ENCODE measurements around the gene HSF2BP. TPM values are rescaled to one million over a fixed set of nuclear protein-coding genes. Genes with fewer than 3 reads are reported as not detected.

Gene HSF2BP
- polyA plus RNA-seq, 1 of the 3 experiments (the other 2 are of a cell fraction), result 1.1 TPM

- H3K79me2 ChIP-seq (ENCODE audit: insufficient read depth), result no peaks in the 10 kb centered on the region
- H4K20me1 ChIP-seq (ENCODE audit: insufficient read depth), result no peaks in the 10 kb centered on the region
- ChIA-PET CTCF (interaction anchor here (1.4 kb wide), 1 partner anchor 15 kb away, joined by 3 read pairs; no protein-coding TSS in a partner anchor), POLR2A (no interaction called here)
- H2AFZ ChIP-seq (ENCODE audit: low read depth), result no peak overlapping the region
- no peak overlapping the region for H3K4me2 ChIP-seq
- no peaks in the 10 kb centered on the region for H3K27me3 ChIP-seq (ENCODE audit: insufficient read depth)
- H3K9me3 ChIP-seq, result no peaks in the 10 kb centered on the region
- H3K27ac ChIP-seq (ENCODE audit: low read depth in 2 of 2, low read length in 1 of 2), result no peak overlapping the region
- no peaks in the 10 kb centered on the region for H3K9me2 ChIP-seq
- no peak overlapping the region for H3K9ac ChIP-seq
- no peak for TF ChIP-seq POLR2AphosphoS5 (IDR thresholded peaks at IDR 0.05; ENCODE audit: low read depth, low read length)
- no peak for TF ChIP-seq CHD2 (IDR thresholded peaks at IDR 0.05; ENCODE audit: low read length, partially characterized antibody)
- no peak for TF ChIP-seq MAX (IDR thresholded peaks at IDR 0.05; ENCODE audit: low read depth)
- DNase-seq, result peak; percentile 48
- no peaks in the 10 kb centered on the region for H3K36me3 ChIP-seq (replicated peaks in 1 of 2; ENCODE audit: control insufficient read depth in 1 of 2, insufficient read depth in 2 of 2, low read length in 1 of 2)
- no peak overlapping the region for H3K4me3 ChIP-seq (ENCODE audit: low read depth in 2 of 2, low read length in 1 of 2)
- WGBS (ENCODE audit: low lambda C conversion rate), result 72% methylated on average over 28 of the region's 29 CpGs
- H3K4me1 ChIP-seq (ENCODE audit: control insufficient read depth in 1 of 2, insufficient read depth in 2 of 2, low read depth in 1 of 2, low read length in 1 of 2), result peaks cover 0 to 4% of the 10 kb centered on the region in 2 experiments; a peak in 1 of 4 replicates
- H3F3A ChIP-seq (replicated peaks; ENCODE audit: insufficient read depth), result no peaks in the 10 kb centered on the region
These were observed 44.0 kb upstream of the HSF2BP start for GRCh38 chr21:43703035-43703880.

GRCh38 chr21:43702785-43703034 lies 43.4 kb upstream of the HSF2BP start:
- DNase-seq, result no peak
- Histone ChIP-seq H3K27ac (ENCODE audit: low read depth in 2 of 2, low read length in 1 of 2) (no peak overlapping the region), H3K36me3 (replicated peaks in 1 of 2; ENCODE audit: control insufficient read depth in 1 of 2, insufficient read depth in 2 of 2, low read length in 1 of 2) (no peaks in the 10 kb centered on the region), H3K4me1 (ENCODE audit: control insufficient read depth in 1 of 2, insufficient read depth in 2 of 2, low read depth in 1 of 2, low read length in 1 of 2) (peaks cover 0 to 4% of the 10 kb centered on the region in 2 experiments; a peak in 1 of 4 replicates), H2AFZ (ENCODE audit: low read depth) (no peak overlapping the region), H3K4me3 (ENCODE audit: low read depth in 2 of 2, low read length in 1 of 2) (no peak overlapping the region), H3K79me2 (ENCODE audit: insufficient read depth) (no peaks in the 10 kb centered on the region), H4K20me1 (ENCODE audit: insufficient read depth) (no peaks in the 10 kb centered on the region), H3K9ac (no peak overlapping the region), H3K9me3 (no peaks in the 10 kb centered on the region), H3K9me2 (no peaks in the 10 kb centered on the region), H3F3A (replicated peaks; ENCODE audit: insufficient read depth) (no peaks in the 10 kb centered on the region), H3K27me3 (ENCODE audit: insufficient read depth) (no peaks in the 10 kb centered on the region), H3K4me2 (no peak overlapping the region)
- POLR2A ChIA-PET, result no interaction called here
- CTCF ChIA-PET, result no interaction called here
- TF ChIP-seq MXI1 (IDR thresholded peaks at IDR 0.05; ENCODE audit: low read depth, low read length), result no peak
- no peak for TF ChIP-seq PBX3 (IDR thresholded peaks at IDR 0.05)
- no peak for TF ChIP-seq GABPA (IDR thresholded peaks at IDR 0.05; ENCODE audit: low read depth)
- TF ChIP-seq EZH2phosphoT487 (IDR thresholded peaks at IDR 0.05; ENCODE audit: borderline replicate concordance, low read depth), result no peak
- no peak for TF ChIP-seq FOXM1 (IDR thresholded peaks at IDR 0.05; ENCODE audit: low read depth)
- no peak for TF ChIP-seq CTCF (IDR thresholded peaks at IDR 0.05)
- TF ChIP-seq RXRA (IDR thresholded peaks at IDR 0.05; ENCODE audit: borderline replicate concordance, low read depth), result no peak
- TF ChIP-seq RFX5 (IDR thresholded peaks at IDR 0.05; ENCODE audit: low read length), result no peak
- no peak for TF ChIP-seq JUND (IDR thresholded peaks at IDR 0.05)
- no peak for TF ChIP-seq TCF12 (IDR thresholded peaks at IDR 0.05)
- TF ChIP-seq SIN3A (IDR thresholded peaks at IDR 0.05; ENCODE audit: borderline replicate concordance, low read depth, low read length), result no peak
- no peak for TF ChIP-seq ZBTB33 (IDR thresholded peaks at IDR 0.05; ENCODE audit: borderline replicate concordance, low read depth)
- TF ChIP-seq MEF2A (IDR thresholded peaks at IDR 0.05; ENCODE audit: borderline replicate concordance, low read depth), result no peak
- TF ChIP-seq YY1 (IDR thresholded peaks at IDR 0.05; ENCODE audit: low read depth), result no peak
- TF ChIP-seq EP300 (IDR thresholded peaks at IDR 0.05; ENCODE audit: borderline replicate concordance in 1 of 2, low read depth in 1 of 2, low read length in 1 of 2), result no peak
- TF ChIP-seq GATA2 (CRISPR knock-in tag; IDR thresholded peaks at IDR 0.05), result no peak
- 91% methylated on average over 12 of the region's 12 CpGs for WGBS (ENCODE audit: low lambda C conversion rate)
